PC-3 (cell line): ENCODE measurements around the gene LRRC37A3. TPM values are rescaled to one million over a fixed set of nuclear protein-coding genes. Genes with fewer than 3 reads are reported as not detected.
"Not testable (repeated sequence)": the region's sequence is repeated elsewhere in the genome, so short reads cannot be mapped to it uniquely, and the experiment has no call there.

Experiments
- ATAC-seq: fragments of 200-7000 bp; cut with Tn5 transposase; 2 replicates; pipeline ENCODE4 v1.9.1; 2020; ENCODE audit warnings: mild to moderate bottlenecking, moderate library complexity
- BruUV-seq: library from RNA; stranded (reverse); fragments of 400-500 nt; replicated peaks from 2 replicates; lab custom pipeline; 2021; lab: Mats Ljungman, UMichigan
- CTCF ChIA-PET: fragments of 300-600 bp; sonication (Branson Sonifier 250); formaldehyde crosslinking; loops from one replicate; lab custom pipeline; 2022; ENCODE audit warnings: antibody characterized with exemption; lab: Charles Lee
- POLR2A ChIA-PET: fragments of 300-600 bp; sonication (Branson Sonifier 250); formaldehyde crosslinking; loops from one replicate; lab custom pipeline; 2022; ENCODE audit warnings: antibody characterized with exemption; ENCODE audit not compliant: unreplicated experiment; lab: Charles Lee
- DNase-seq: peaks from one replicate; pipeline ENCODE4 v3.0.0-alpha.2; 2015
- H2AFZ ChIP-seq: fragments of 300-600 bp; sonication (generic); 2 replicates; pipeline ENCODE4 v1.6.0; 2016; ENCODE audit warnings: antibody characterized with exemption, low read length
- H3F3A ChIP-seq: fragments of 300-600 bp; sonication (generic); one replicate; pipeline ENCODE4 v1.6.0; 2017; ENCODE audit warnings: antibody characterized with exemption, low read length, control low read depth, mild to moderate bottlenecking; ENCODE audit not compliant: unreplicated experiment
- H3K27ac ChIP-seq: fragments of 300-600 bp; sonication (generic); 2 replicates; pipeline ENCODE4 v1.5.1; 2016; ENCODE audit warnings: mild to moderate bottlenecking, low read length
- H3K27me3 ChIP-seq: fragments of 300-600 bp; sonication (generic); 2 replicates; pipeline ENCODE4 v1.6.1; 2016; ENCODE audit warnings: low read length, mixed read lengths
- H3K36me3 ChIP-seq: fragments of 300-600 bp; sonication (generic); 2 replicates; pipeline ENCODE4 v1.6.1; 2016; ENCODE audit warnings: low read depth, mixed run types, low read length, mixed read lengths
- H3K4me1 ChIP-seq: fragments of 300-600 bp; sonication (generic); 2 replicates; pipeline ENCODE4 v1.5.1; 2016; ENCODE audit warnings: low read length; ENCODE audit not compliant: insufficient read depth
- H3K4me2 ChIP-seq: fragments of 300-600 bp; sonication (generic); 2 replicates; pipeline ENCODE4 v1.6.0; 2016; ENCODE audit warnings: low read length
- H3K4me3 ChIP-seq: fragments of 300-600 bp; sonication (generic); 2 replicates; pipeline ENCODE4 v1.5.1; 2016; ENCODE audit warnings: mild to moderate bottlenecking, low read length, mixed read lengths
- H3K79me2 ChIP-seq: fragments of 300-600 bp; sonication (generic); 2 replicates; pipeline ENCODE4 v1.6.1; 2017; ENCODE audit warnings: low read length, mixed read lengths
- H3K9ac ChIP-seq: fragments of 300-600 bp; sonication (generic); 2 replicates; pipeline ENCODE4 v1.6.0; 2016; ENCODE audit warnings: mild to moderate bottlenecking, low read length
- H3K9me2 ChIP-seq: fragments of 300-600 bp; sonication (generic); replicated peaks from 2 replicates; pipeline ENCODE4 v1.6.1; 2016; ENCODE audit warnings: mixed run types, low read length, mixed read lengths
- H3K9me3 ChIP-seq: fragments of 300-600 bp; sonication (generic); 2 replicates; pipeline ENCODE4 v1.6.1; 2016; ENCODE audit warnings: low read length, mixed read lengths
- H4K20me1 ChIP-seq: fragments of 300-600 bp; sonication (generic); 2 replicates; pipeline ENCODE4 v1.6.1; 2016; ENCODE audit warnings: low read length, mixed read lengths
- CTCF ChIP-seq: fragments of 300-600 bp; sonication (generic); conservative IDR thresholded peaks from 2 replicates; pipeline ENCODE4 v1.5.1; 2017; ENCODE audit warnings: antibody characterized with exemption, low read depth, mild to moderate bottlenecking, low read length
- EZH2 ChIP-seq: fragments of 300-600 bp; sonication (generic); IDR thresholded peaks from one replicate; pipeline ENCODE4 v1.6.1; 2017; ENCODE audit warnings: antibody characterized with exemption, mild to moderate bottlenecking, low read length; ENCODE audit not compliant: unreplicated experiment
- EZH2phosphoT487 ChIP-seq: fragments of 300-600 bp; sonication (generic); IDR thresholded peaks from 2 replicates; pipeline ENCODE4 v1.6.1; 2018; ENCODE audit warnings: mild to moderate bottlenecking, antibody characterized with exemption, low read length, borderline replicate concordance
- intact Hi-C: fragments of 100-400 bp; cut with micrococcal nuclease; formaldehyde crosslinking; loops from 2 replicates; pipeline ENCODE4 v1.9.0; 2023
- total RNA-seq: library from RNA; depleted of rRNA; stranded (reverse); fragments of >200 nt; gene quantifications from 2 replicates; pipeline ENCODE4 v1.2.3, GENCODE V29; 2014

The LRRC37A3 gene
- total RNA-seq, 1 experiment from 2014 or later = 7.1 TPM

GRCh38 chr17:64964796-64965195, 45.5 kb upstream of the LRRC37A3 start:
- BruUV-seq = no TSS peak
- H3K9me3 ChIP-seq = no peaks in the 10 kb centered on the region
- H3K27me3 ChIP-seq = no peaks in the 10 kb centered on the region
- H3K27ac ChIP-seq = no peak overlapping the region
- no peak overlapping the region for H3K4me2 ChIP-seq
- H3K9ac ChIP-seq = no peak overlapping the region
- TF ChIP-seq EZH2 = no peak
- TF ChIP-seq CTCF = no peak
- TF ChIP-seq EZH2phosphoT487 = no peak
- DNase-seq = no peak
- H4K20me1 ChIP-seq = no peaks in the 10 kb centered on the region
- no peaks in the 10 kb centered on the region for H3K36me3 ChIP-seq
- ChIA-PET POLR2A (interaction anchor here (0.5 kb wide), 1 partner anchor 38 kb away, joined by 4 read pairs; no protein-coding TSS in a partner anchor), CTCF (no interaction called here)
- no peaks in the 10 kb centered on the region for H3F3A ChIP-seq
- H3K9me2 ChIP-seq = no peaks in the 10 kb centered on the region
- no peak overlapping the region for H2AFZ ChIP-seq
- H3K4me3 ChIP-seq = no peak overlapping the region
- H3K4me1 ChIP-seq = peaks cover 34% of the 10 kb centered on the region
- ATAC-seq = no peak
- 0 out of 2 replicates have a peak, but pooled peaks cover 5% of the 10 kb centered on the region for H3K79me2 ChIP-seq
- intact Hi-C loops = loop anchor here (1.0 to 10.0 kb wide), 4 partner anchors 93 to 1200 kb away; partner anchors contain the start of gene GNA13

GRCh38 chr17:64963814-64964213, 44.5 kb upstream of the LRRC37A3 start:
- intact Hi-C loops = loop anchor here (1.0 to 10.0 kb wide), 6 partner anchors 43 to 1201 kb away; partner anchors contain the start of genes GNA13 and RGS9
- H4K20me1 ChIP-seq, H3K9me2 ChIP-seq, H2AFZ ChIP-seq, ATAC-seq, POLR2A ChIA-PET, H3K36me3 ChIP-seq, H3K27me3 ChIP-seq, H3K4me3 ChIP-seq, BruUV-seq, H3K4me2 ChIP-seq, H3F3A ChIP-seq, H3K9ac ChIP-seq, H3K79me2 ChIP-seq, H3K9me3 ChIP-seq, H3K27ac ChIP-seq: not testable (repeated sequence)
- peak; percentile 61 for DNase-seq
- TF ChIP-seq CTCF = peak; percentile 60
- CTCF ChIA-PET = interaction anchor here (0.6 to 0.7 kb wide), 3 partner anchors 37 to 136 kb away, joined by 3 to 7 read pairs (median 6); no protein-coding TSS in a partner anchor
- H3K4me1 ChIP-seq = peaks cover 43% of the 10 kb centered on the region

GRCh38 chr17:64961563-64962378, 42.5 kb upstream of the LRRC37A3 start:
- BruUV-seq, H3K27ac ChIP-seq, H4K20me1 ChIP-seq, H3K79me2 ChIP-seq, H3K9me3 ChIP-seq, H3K9ac ChIP-seq, H3K27me3 ChIP-seq, H3F3A ChIP-seq, POLR2A ChIA-PET, H3K36me3 ChIP-seq, H3K9me2 ChIP-seq: not testable (repeated sequence)
- DNase-seq (peak; percentile 85), ATAC-seq (peak; percentile 48)
- CTCF ChIA-PET = interaction anchor here (0.6 kb wide), 1 partner anchor 267 kb away, joined by 3 read pairs; no protein-coding TSS in a partner anchor
- Histone ChIP-seq H3K4me3 (peak overlapping the region; percentile 52), H3K4me1 (peaks cover 43% of the 10 kb centered on the region), H3K4me2 (peak overlapping the region; percentile 72), H2AFZ (peak overlapping the region; percentile 27; the same call in 1 of the 2 replicates)
- TF ChIP-seq CTCF = peak; percentile 80
- intact Hi-C loops = loop anchor here (1.0 to 10.0 kb wide), 6 partner anchors 41 to 1203 kb away; partner anchors contain the start of genes GNA13 and RGS9
